Fibroblast of pulmonary artery (primary cell): ENCODE results near the gene CREBBP.

ENCODE experiments used
- DNase-seq: peaks from one replicate; pipeline ENCODE4 v3.0.0-alpha.2; 2010; ENCODE audit warnings: low read depth
- H3K4me3 ChIP-seq: replicated peaks from 2 replicates; pipeline ENCODE4 v1.5.1; 2011; ENCODE audit warnings: low read depth, mild to moderate bottlenecking, control low read depth, low read length, moderate library complexity
- CTCF ChIP-seq: IDR thresholded peaks from 2 replicates; pipeline ENCODE4 v1.5.1; 2011; ENCODE audit warnings: mild to moderate bottlenecking, control low read depth, low read length, inconsistent platforms; ENCODE audit errors: missing control alignments

Gene CREBBP

GRCh38 chr16:3836641-3837040 is 43.9 kb downstream of the CREBBP start:
- no peak for TF ChIP-seq CTCF
- H3K4me3 ChIP-seq, result no peak overlapping the region
- no peak for DNase-seq

DNA sequence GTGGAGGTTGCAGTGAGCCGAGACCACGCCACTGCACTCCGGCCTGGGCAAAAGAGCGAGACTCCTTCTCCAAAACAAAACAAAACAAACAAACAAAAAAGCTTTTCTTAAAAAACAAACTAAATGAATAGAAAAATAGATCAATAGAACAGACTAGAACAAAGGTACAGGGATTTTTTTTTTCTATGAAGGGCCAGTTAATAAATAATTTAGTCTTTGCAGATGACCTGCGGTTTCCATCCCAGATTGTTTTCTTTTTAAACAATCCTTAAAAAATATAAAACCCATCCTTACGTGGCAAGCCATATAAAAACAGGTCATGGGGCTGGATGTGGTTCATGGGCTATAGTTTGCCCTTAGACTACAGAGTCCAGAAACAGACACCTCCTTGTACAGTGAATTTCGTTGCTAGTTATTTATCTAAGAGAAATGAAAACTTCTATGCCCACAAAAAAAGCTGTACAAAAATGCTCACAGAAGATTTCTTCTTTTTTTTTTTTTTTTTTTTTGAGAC is 45.4 kb downstream of the CREBBP start:
- DNase-seq, result no peak
- TF ChIP-seq CTCF, result no peak
- H3K4me3 ChIP-seq, result no peak overlapping the region

DNA sequence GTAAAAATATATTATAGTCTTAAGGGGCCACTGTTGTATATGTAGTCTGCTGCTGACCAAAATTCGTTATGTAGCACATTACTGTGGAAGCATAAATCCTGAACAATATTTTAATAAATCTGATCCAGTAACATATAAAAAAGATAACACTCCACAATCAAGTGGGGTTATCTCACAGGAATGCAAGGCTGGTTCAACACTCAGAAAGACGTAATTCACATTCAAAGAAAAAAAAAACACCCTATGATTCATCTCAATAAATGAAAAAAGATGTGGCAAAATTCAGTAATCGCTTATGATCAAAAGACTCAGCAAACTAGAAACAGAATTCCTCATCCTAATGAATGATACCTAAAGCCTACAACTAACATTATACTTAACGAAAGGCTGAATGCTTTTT is 47.8 kb downstream of the CREBBP start:
- no peak for DNase-seq
- TF ChIP-seq CTCF, result no peak
- no peak overlapping the region for H3K4me3 ChIP-seq

GRCh38 chr16:3830625-3831254 is 49.8 kb downstream of the CREBBP start:
- TF ChIP-seq CTCF, result no peak
- H3K4me3 ChIP-seq, result no peak overlapping the region
- DNase-seq, result no peak

GRCh38 chr16:3829631-3830536 is 50.6 kb downstream of the CREBBP start:
- H3K4me3 ChIP-seq, result no peak overlapping the region
- DNase-seq, result no peak

DNA sequence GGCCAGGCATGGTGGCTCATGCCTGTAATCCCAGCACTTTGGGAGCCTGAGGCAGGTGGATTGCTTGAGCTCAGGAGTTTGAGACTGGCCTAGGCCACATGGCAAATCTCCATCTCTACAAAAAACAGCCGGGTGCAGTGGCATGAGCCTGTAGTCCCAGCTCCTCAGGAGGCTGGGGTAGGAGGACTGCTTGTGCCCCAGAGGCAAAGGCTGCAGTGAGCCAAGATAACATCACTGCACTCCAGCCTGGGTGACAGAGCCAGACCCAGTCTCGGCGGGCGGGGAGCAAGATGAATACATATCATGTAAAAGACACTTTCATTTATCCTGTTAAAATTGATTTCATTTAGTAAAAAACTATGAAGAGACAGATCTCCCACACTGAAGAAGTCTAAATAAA is 54.6 kb downstream of the CREBBP start:
- no peak for DNase-seq
- no peak for TF ChIP-seq CTCF
- H3K4me3 ChIP-seq, result no peak overlapping the region

More at GRCh38 chr16:3829631-3830536, 50.6 kb downstream of the CREBBP start:
- TF ChIP-seq CTCF, result no peak
